Colonic mucosa (tissue), 4 donors: ENCODE measurements around the gene FTO. TPM values are rescaled to one million over a fixed set of nuclear protein-coding genes. Genes with fewer than 3 reads are reported as not detected.

Source experiments
- DNase-seq: peaks from one replicate; pipeline ENCODE4 v3.0.0-alpha.2; 2020
- H3K27ac ChIP-seq: fragments of 200-600 bp; one replicate; pipeline ENCODE4 v1.8.0; 2021
- H3K27me3 ChIP-seq: fragments of 200-600 bp; one replicate; pipeline ENCODE4 v1.8.0; 2021
- H3K36me3 ChIP-seq: fragments of 200-600 bp; one replicate; pipeline ENCODE4 v1.8.0; 2021
- H3K4me1 ChIP-seq: fragments of 200-600 bp; one replicate; pipeline ENCODE4 v1.8.0; 2021; ENCODE audit warnings: mild to moderate bottlenecking
- H3K4me3 ChIP-seq: fragments of 200-600 bp; one replicate; pipeline ENCODE4 v1.8.0; 2021
- H3K9ac ChIP-seq, 2 donors: one replicate each; pipeline ENCODE4 v1.7.0; 2013; ENCODE audit warnings: control low read depth in 2 of 2, low read depth in 2 of 2, low read length in 2 of 2
- H3K9me3 ChIP-seq: fragments of 200-600 bp; one replicate; pipeline ENCODE4 v1.8.0; 2021
- CTCF ChIP-seq: fragments of 200-600 bp; IDR thresholded peaks from one replicate; pipeline ENCODE4 v1.8.0; 2022; ENCODE audit warnings: antibody characterized with exemption, mild to moderate bottlenecking
- intact Hi-C: fragments of 100-400 bp; cut with DNase I; formaldehyde crosslinking; loops from one replicate; pipeline ENCODE4 v1.14.1; 2022
- total RNA-seq, 2 donors: library from RNA; stranded (reverse); fragmentation: NEBNext Ultra II Directional in 1 of 2; extraction: Animal tissue kit (Norgen Biotek cat#: 25700) in 1 of 2; gene quantifications; one replicate each; pipeline ENCODE4 v1.2.1, GENCODE V29; 2021
- donor health status: healthy.
- donor health status: DM: no; HTN: no; CAD: no.
- donor health status: DM: no; HTN: no; CAD: no.

The FTO gene
- total RNA-seq, 2 donors from 2014 or later: 38.3 to 39.2 TPM

GRCh38 chr16:53955221-53955875, 251.4 kb downstream of the FTO start:
- intact Hi-C loops: no loop called here

GRCh38 chr16:53958341-53958880, 254.5 kb downstream of the FTO start:
- no peak for TF ChIP-seq CTCF
- no peaks in the 10 kb centered on the region for H3K9me3 ChIP-seq
- no peak overlapping the region for H3K9ac ChIP-seq
- no peak overlapping the region for H3K4me3 ChIP-seq
- intact Hi-C loops: no loop called here
- no peaks in the 10 kb centered on the region for H3K36me3 ChIP-seq
- DNase-seq: no peak
- H3K27me3 ChIP-seq: no peaks in the 10 kb centered on the region
- no peak overlapping the region for H3K27ac ChIP-seq
- no peaks in the 10 kb centered on the region for H3K4me1 ChIP-seq

More at GRCh38 chr16:53955221-53955875, 251.4 kb downstream of the FTO start:
- Histone ChIP-seq H3K27ac (no peak overlapping the region), H3K9me3 (no peaks in the 10 kb centered on the region), H3K36me3 (no peaks in the 10 kb centered on the region), H3K4me3 (no peak overlapping the region), H3K27me3 (no peaks in the 10 kb centered on the region), H3K9ac (no peak overlapping the region), H3K4me1 (no peaks in the 10 kb centered on the region)
- DNase-seq: no peak
- TF ChIP-seq CTCF: no peak

GRCh38 chr16:53960050-53960812, 256.3 kb downstream of the FTO start:
- no peaks in the 10 kb centered on the region for H3K9me3 ChIP-seq
- no peak overlapping the region for H3K27ac ChIP-seq
- no peak overlapping the region for H3K4me3 ChIP-seq
- no peaks in the 10 kb centered on the region for H3K4me1 ChIP-seq
- TF ChIP-seq CTCF: no peak
- H3K36me3 ChIP-seq: no peaks in the 10 kb centered on the region
- H3K27me3 ChIP-seq: no peaks in the 10 kb centered on the region
- H3K9ac ChIP-seq: no peak overlapping the region
- intact Hi-C loops: no loop called here
- no peak for DNase-seq

GRCh38 chr16:53960954-53961616, 257.1 kb downstream of the FTO start:
- no peak overlapping the region for H3K4me3 ChIP-seq
- TF ChIP-seq CTCF: no peak
- H3K27ac ChIP-seq: no peak overlapping the region
- DNase-seq: no peak
- no peaks in the 10 kb centered on the region for H3K9me3 ChIP-seq
- no peaks in the 10 kb centered on the region for H3K36me3 ChIP-seq
- H3K27me3 ChIP-seq: no peaks in the 10 kb centered on the region
- no peaks in the 10 kb centered on the region for H3K4me1 ChIP-seq
- no peak overlapping the region for H3K9ac ChIP-seq
- intact Hi-C loops: no loop called here

DNA sequence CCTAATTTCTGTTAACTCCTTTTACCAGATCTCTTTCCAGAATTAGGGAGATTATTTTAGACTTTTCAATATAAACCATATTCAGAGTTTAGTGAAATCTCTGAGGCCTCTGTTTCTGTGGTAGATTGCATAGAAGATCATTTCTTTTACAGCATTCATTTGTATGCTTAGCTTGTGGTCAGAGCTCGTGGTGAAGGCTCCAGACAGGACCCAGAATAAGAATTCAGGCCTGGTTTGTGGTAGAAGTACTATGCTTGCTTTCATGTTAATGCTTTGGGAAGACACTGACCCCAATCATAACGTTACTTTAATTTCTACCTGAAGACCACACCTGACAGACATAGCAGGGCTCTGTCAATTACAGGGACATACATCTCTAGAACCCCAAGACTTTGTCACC, 258.1 kb downstream of the FTO start:
- Histone ChIP-seq H3K4me1 (no peaks in the 10 kb centered on the region), H3K27me3 (no peaks in the 10 kb centered on the region), H3K36me3 (no peaks in the 10 kb centered on the region), H3K27ac (no peak overlapping the region), H3K9ac (no peak overlapping the region), H3K9me3 (no peaks in the 10 kb centered on the region), H3K4me3 (no peak overlapping the region)
- TF ChIP-seq CTCF: no peak
- no peak for DNase-seq
- intact Hi-C loops: no loop called here
